Sigmoid colon (tissue), 7 donors: Measurements from ENCODE around the gene RYK. TPM values are rescaled to one million over a fixed set of nuclear protein-coding genes. Genes with fewer than 3 reads are reported as not detected.
"Not testable (repeated sequence)": the region's sequence is repeated elsewhere in the genome, so short reads cannot be mapped to it uniquely, and the experiment has no call there.

Experiments
- DNase-seq: peaks from one replicate; pipeline ENCODE4 v3.0.0-alpha.2; 2019
- H3K27ac ChIP-seq, 4 donors: fragments of 200-600 bp; sonication (generic); one replicate each; pipeline ENCODE4 v1.5.1; 2016 to 2019; ENCODE audit warnings: mild to moderate bottlenecking in 1 of 4
- H3K27me3 ChIP-seq, 3 donors: fragments of 200-600 bp; sonication (generic); one replicate each; pipeline ENCODE4 v1.5.1; 2019; ENCODE audit warnings: mild to moderate bottlenecking in 1 of 3
- H3K36me3 ChIP-seq, 4 donors: fragments of 200-600 bp; sonication (generic); one replicate each; pipeline ENCODE4 v1.5.1; 2016 to 2019
- H3K4me1 ChIP-seq, 4 donors: fragments of 200-600 bp; sonication (generic); one replicate each; pipeline ENCODE4 v1.5.1; 2017 to 2019
- H3K4me3 ChIP-seq, 4 donors: fragments of 200-600 bp; sonication (generic); one replicate each; pipeline ENCODE4 v1.5.1; 2017 to 2019; ENCODE audit warnings: mild to moderate bottlenecking in 2 of 4, moderate library complexity in 1 of 4
- H3K9me3 ChIP-seq, 4 donors: fragments of 200-600 bp in 3 of 4; sonication (generic) in 3 of 4; one replicate each; pipeline versions ENCODE4 v1.5.1 to v1.6.1; 2013 to 2019
- CTCF ChIP-seq, 4 experiments: fragments of 450-650 bp in 3 of 4; fragments of 200-600 bp in 1 of 4; IDR thresholded peaks; one replicate each; pipeline ENCODE4 v1.5.1; 2016 to 2019; ENCODE audit warnings: antibody characterized with exemption in 4 of 4, mild to moderate bottlenecking in 3 of 4, moderate library complexity in 2 of 4
- EP300 ChIP-seq, 4 donors: sonication (generic); formaldehyde crosslinking; IDR thresholded peaks; one replicate each; pipeline ENCODE4 v1.6.1; 2017; ENCODE audit warnings: antibody characterized with exemption in 4 of 4
- POLR2A ChIP-seq, 2 donors: fragments of 450-650 bp; IDR thresholded peaks; one replicate each; pipeline ENCODE4 v1.6.1; 2016; ENCODE audit warnings: antibody characterized with exemption in 2 of 2, mild to moderate bottlenecking in 2 of 2, moderate library complexity in 2 of 2
- POLR2AphosphoS5 ChIP-seq, 4 donors: sonication (generic); formaldehyde crosslinking; IDR thresholded peaks; one replicate each; pipeline ENCODE4 v1.6.1; 2017; ENCODE audit warnings: antibody characterized with exemption in 4 of 4
- WGBS, 2 donors: extraction: QIAGEN DNeasy Blood & Tissue Kit; methylation state at CpG; one replicate each; pipeline ENCODE4 v1.1.7; 2013; 5-methylcytosine and 5-hydroxymethylcytosine counted together
- intact Hi-C: fragments of 100-400 bp; cut with DNase I; formaldehyde crosslinking; loops from one replicate; pipeline ENCODE4 v1.15.1; 2023
- polyA plus RNA-seq, 3 donors: library from polyadenylated mRNA; stranded (reverse); fragments of 200-250 nt; gene quantifications; one replicate each; pipeline ENCODE4 v1.2.3, GENCODE V29; 2013
- total RNA-seq, 4 donors: library from RNA; depleted of rRNA; stranded (reverse); fragments of >200 nt; gene quantifications; one replicate each; pipeline ENCODE4 v1.1.0, GENCODE V29; 2016
- donor health status: healthy with polysubstance abuse.
- donor health status: Bipolar disorder and iron deficiency.
- donor health status: healthy.

RYK gene
- total and polyA plus RNA-seq, 7 donors = 12.7 to 148 (median 92.2) TPM

GRCh38 chr3:134201201-134202130 is 49.2 kb downstream of the RYK start:
- no peak for TF ChIP-seq POLR2A (IDR thresholded peaks at IDR 0.05)
- no peak for TF ChIP-seq EP300 (IDR thresholded peaks at IDR 0.05)
- TF ChIP-seq CTCF (IDR thresholded peaks at IDR 0.05) = no peak
- TF ChIP-seq POLR2AphosphoS5 (IDR thresholded peaks at IDR 0.05) = no peak
- intact Hi-C loops = no loop called here
- no peak for DNase-seq
- Histone ChIP-seq H3K4me1 (no peaks in the 10 kb centered on the region), H3K27me3 (no peaks in the 10 kb centered on the region), H3K9me3 (no peaks in the 10 kb centered on the region), H3K36me3 (peaks cover 0 to 49% (median 8%) of the 10 kb centered on the region in 4 donors), H3K4me3 (no peak overlapping the region), H3K27ac (no peak overlapping the region)
- WGBS, 2 donors = 89 to 96% methylated on average over 8 of the region's 8 CpGs

DNA sequence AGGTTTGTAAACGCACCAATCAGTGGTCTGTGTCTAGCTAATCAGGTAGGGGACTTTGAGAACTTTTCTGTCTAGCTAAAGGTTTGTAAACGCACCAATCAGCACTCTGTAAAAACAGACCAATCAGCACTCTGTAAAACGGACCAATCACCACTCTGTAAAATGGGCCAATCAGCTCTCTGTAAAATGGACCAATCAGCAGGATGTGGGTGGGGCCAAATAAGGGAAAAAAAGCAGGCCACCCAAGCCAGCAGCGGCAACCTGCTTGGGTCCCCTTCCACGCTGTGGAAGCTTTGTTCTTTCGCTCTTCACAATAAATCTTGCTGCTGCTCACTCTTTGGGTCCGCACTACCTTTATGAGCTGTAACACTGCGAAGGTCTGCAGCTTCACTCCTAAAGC is 50.8 kb downstream of the RYK start:
- H3K4me1 ChIP-seq, intact Hi-C loops, H3K27me3 ChIP-seq, H3K9me3 ChIP-seq, H3K27ac ChIP-seq, H3K4me3 ChIP-seq, DNase-seq: not testable (repeated sequence)
- H3K36me3 ChIP-seq = peaks cover 0 to 62% (median 8%) of the 10 kb centered on the region in 4 donors
- 79 to 91% methylated on average over 8 of the region's 8 CpGs for WGBS, 2 donors

DNA sequence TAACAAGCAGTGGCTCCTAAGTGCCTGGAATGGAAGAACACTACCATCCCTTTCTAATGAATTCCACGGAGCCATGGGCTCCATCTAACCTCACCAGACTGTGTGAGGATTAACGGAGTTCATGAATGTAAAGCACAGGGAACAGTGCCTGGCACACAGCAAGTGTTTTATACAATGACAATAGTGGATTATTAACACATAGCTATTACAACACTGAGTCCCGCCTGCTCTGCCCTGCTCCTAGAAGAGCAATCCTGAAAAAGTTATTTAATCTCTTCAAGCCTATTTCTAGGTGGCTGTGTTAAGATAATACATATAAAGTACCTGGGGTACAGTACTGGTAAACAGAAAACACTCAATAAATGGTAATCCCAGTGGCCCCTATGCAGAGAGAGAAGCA is 51.4 kb downstream of the RYK start:
- no peaks in the 10 kb centered on the region for H3K4me1 ChIP-seq
- H3K9me3 ChIP-seq = no peaks in the 10 kb centered on the region
- TF ChIP-seq CTCF (IDR thresholded peaks at IDR 0.05) (no peak), EP300 (IDR thresholded peaks at IDR 0.05) (no peak), POLR2AphosphoS5 (IDR thresholded peaks at IDR 0.05) (no peak), POLR2A (IDR thresholded peaks at IDR 0.05) (no peak)
- H3K27me3 ChIP-seq = no peaks in the 10 kb centered on the region
- WGBS, 2 donors = 78 to 90% methylated on average over 3 of the region's 3 CpGs
- no peak for DNase-seq
- no peak overlapping the region for H3K27ac ChIP-seq
- H3K4me3 ChIP-seq = no peak overlapping the region
- intact Hi-C loops = no loop called here
- peaks cover 0 to 67% (median 8%) of the 10 kb centered on the region in 4 donors for H3K36me3 ChIP-seq

DNA sequence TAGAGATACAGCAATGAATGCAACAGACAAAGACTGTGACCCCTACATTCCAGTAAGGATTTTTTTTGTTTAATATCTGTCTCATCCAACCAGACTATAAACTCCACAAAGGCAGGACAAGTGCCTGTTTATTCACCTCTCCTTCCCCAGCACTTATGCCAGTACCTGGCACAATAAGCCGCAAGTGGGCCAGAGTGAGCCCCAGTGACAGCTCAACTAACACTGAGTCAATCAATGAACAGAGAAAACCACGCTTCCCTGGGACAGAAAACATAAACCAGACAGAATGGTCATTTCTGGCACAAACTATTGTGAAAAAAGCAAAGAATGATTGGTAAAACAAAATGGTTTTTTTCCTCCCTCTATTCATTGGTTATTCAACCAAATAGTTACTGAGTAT is 52.2 kb downstream of the RYK start:
- Histone ChIP-seq H3K9me3 (no peaks in the 10 kb centered on the region), H3K4me1 (no peaks in the 10 kb centered on the region), H3K36me3 (peaks cover 0 to 71% (median 8%) of the 10 kb centered on the region in 4 donors), H3K27ac (no peak overlapping the region), H3K27me3 (no peaks in the 10 kb centered on the region), H3K4me3 (no peak overlapping the region)
- intact Hi-C loops = no loop called here
- DNase-seq = no peak
- 92 to 99% methylated on average over 2 of the region's 2 CpGs for WGBS, 2 donors
- no peak for TF ChIP-seq EP300 (IDR thresholded peaks at IDR 0.05)
- TF ChIP-seq POLR2AphosphoS5 (IDR thresholded peaks at IDR 0.05) = no peak
- no peak for TF ChIP-seq CTCF (IDR thresholded peaks at IDR 0.05)
- TF ChIP-seq POLR2A (IDR thresholded peaks at IDR 0.05) = no peak

DNA sequence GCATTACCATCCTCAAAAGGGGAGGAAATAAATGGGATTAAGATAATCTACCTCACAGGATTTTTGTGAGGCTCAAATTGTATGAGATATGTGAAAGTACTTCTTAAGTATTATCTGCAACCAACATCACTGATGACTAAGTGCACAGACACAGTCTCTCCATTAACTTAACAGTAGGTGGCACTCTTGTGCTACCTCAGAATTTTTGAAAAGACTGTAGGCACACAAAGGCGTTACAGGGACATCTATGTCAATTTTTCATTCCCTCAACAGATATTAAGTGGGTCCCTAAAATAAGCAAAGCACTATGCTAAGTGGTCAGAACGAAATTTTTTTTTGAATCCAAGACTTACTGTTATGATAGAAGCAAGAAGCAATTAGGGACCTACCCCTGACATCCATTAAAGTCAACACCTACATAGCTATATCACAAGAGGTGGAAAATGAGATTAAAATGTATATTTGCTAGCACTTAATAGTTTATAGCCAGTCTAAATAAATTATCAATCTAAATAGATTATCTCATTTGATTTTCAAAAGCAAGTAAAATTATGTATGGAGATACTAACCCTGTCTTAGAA is 52.9 kb downstream of the RYK start:
- no peak for TF ChIP-seq POLR2A (IDR thresholded peaks at IDR 0.05)
- no peak for TF ChIP-seq EP300 (IDR thresholded peaks at IDR 0.05)
- peak; percentile 40 to 64 (median 47) for TF ChIP-seq CTCF (IDR thresholded peaks at IDR 0.05)
- TF ChIP-seq POLR2AphosphoS5 (IDR thresholded peaks at IDR 0.05) = no peak
- Histone ChIP-seq H3K9me3 (no peaks in the 10 kb centered on the region), H3K4me1 (no peaks in the 10 kb centered on the region), H3K27me3 (no peaks in the 10 kb centered on the region), H3K4me3 (no peak overlapping the region), H3K27ac (no peak overlapping the region), H3K36me3 (peaks cover 0 to 72% (median 8%) of the 10 kb centered on the region in 4 donors)
- intact Hi-C loops = no loop called here
- DNase-seq = no peak
- WGBS, 2 donors = 12 to 26% methylated on average over 2 of the region's 2 CpGs
